Heart left ventricle (tissue), 13 donors: ENCODE results near the gene ABCF3.

ENCODE experiments used
- POLR2A ChIP-seq, 2 donors: fragments of 450-650 bp; IDR thresholded peaks; one replicate each; pipeline ENCODE4 v1.6.1; 2017; ENCODE audit warnings: antibody characterized with exemption in 2 of 2, mild to moderate bottlenecking in 2 of 2, moderate library complexity in 2 of 2
- TF ChIP-seq, protein P1 (sequence below), 12 donors: fragments of 200-600 bp; sonication (generic) in 4 of 12; IDR thresholded peaks; one replicate each; pipeline versions ENCODE4 v1.5.0 to v1.8.0; 2018 to 2022; ENCODE audit warnings: antibody characterized with exemption in 12 of 12, mild to moderate bottlenecking in 5 of 12
- donor health status: ischemic (EF 13 %, LVEDD 7.1; RV severe dilation, severe dysfunction).
- donor health status: DM: no; HTN: yes; CAD: no.
- donor health status: DM: no; HTN: no; CAD: no.
- donor health status: ischemic (EF 25% LVEDD 6.9; RV normal size, moderate dysfunction).
- donor health status: ischemic (EF 25% LVEDD 5.7; RV mildly dilated, moderate dysfunction).
- donor health status: ischemic (EF 35%, LVEDD 5.7; RV mildly dilated, moderate dysfunction).
- donor health status: nonischemic (EF 11% LVEDD 7.7; RV severe dilation, severe dysfunction).
- donor health status: DM: yes; HTN: yes; CAD: no.
- donor health status: PGD.
- donor health status: ischemic (EF 29% LVEDD 5.4; RV normal size, mild dysfunction).
- donor health status: nonischemic (EF 23%, LVEDD 6.1; RV moderate dilation, normal function).

- no peak for TF ChIP-seq POLR2A (IDR thresholded peaks at IDR 0.05)
- TF ChIP-seq, protein P1, sequence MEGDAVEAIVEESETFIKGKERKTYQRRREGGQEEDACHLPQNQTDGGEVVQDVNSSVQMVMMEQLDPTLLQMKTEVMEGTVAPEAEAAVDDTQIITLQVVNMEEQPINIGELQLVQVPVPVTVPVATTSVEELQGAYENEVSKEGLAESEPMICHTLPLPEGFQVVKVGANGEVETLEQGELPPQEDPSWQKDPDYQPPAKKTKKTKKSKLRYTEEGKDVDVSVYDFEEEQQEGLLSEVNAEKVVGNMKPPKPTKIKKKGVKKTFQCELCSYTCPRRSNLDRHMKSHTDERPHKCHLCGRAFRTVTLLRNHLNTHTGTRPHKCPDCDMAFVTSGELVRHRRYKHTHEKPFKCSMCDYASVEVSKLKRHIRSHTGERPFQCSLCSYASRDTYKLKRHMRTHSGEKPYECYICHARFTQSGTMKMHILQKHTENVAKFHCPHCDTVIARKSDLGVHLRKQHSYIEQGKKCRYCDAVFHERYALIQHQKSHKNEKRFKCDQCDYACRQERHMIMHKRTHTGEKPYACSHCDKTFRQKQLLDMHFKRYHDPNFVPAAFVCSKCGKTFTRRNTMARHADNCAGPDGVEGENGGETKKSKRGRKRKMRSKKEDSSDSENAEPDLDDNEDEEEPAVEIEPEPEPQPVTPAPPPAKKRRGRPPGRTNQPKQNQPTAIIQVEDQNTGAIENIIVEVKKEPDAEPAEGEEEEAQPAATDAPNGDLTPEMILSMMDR (IDR thresholded peaks at IDR 0.05), result no peak
Measured at GRCh38 chr3:184145751-184146270, 40.2 kb upstream of the ABCF3 start.
